ENCODE data around the gene MELTF.

The MELTF gene

GRCh38 chr3:196976941-196977340 is 52.7 kb downstream of the MELTF start (continued):
- no peak for TF ChIP-seq TCF4 (CRISPR knock-in tag; IDR thresholded peaks at IDR 0.05; ENCODE audit: borderline replicate concordance)
- TF ChIP-seq ZNF565 (CRISPR knock-in tag; conservative IDR thresholded peaks at IDR 0.05; ENCODE audit: low read depth) = no peak
- no peak for TF ChIP-seq ZNF70 (CRISPR knock-in tag; IDR thresholded peaks at IDR 0.05)
- TF ChIP-seq CREB5 (CRISPR knock-in tag; IDR thresholded peaks at IDR 0.05; ENCODE audit: low read depth) = no peak

- no peak for ATAC-seq
- no peak for TF ChIP-seq CSDC2 (CRISPR knock-in tag; IDR thresholded peaks at IDR 0.05)
- no peak for TF ChIP-seq TOX (CRISPR knock-in tag; IDR thresholded peaks at IDR 0.05; ENCODE audit: borderline replicate concordance)
- TF ChIP-seq OSR1 (CRISPR knock-in tag; IDR thresholded peaks at IDR 0.05) = no peak
- no peak for TF ChIP-seq TCF4 (CRISPR knock-in tag; IDR thresholded peaks at IDR 0.05; ENCODE audit: borderline replicate concordance)
These were observed 54.3 kb downstream of the MELTF start for GRCh38 chr3:196975349-196975748.

- no peak for ATAC-seq
- no peak for TF ChIP-seq ZFP3 (CRISPR knock-in tag; IDR thresholded peaks at IDR 0.05)
- no peak for TF ChIP-seq POU6F1 (CRISPR knock-in tag; IDR thresholded peaks at IDR 0.05; ENCODE audit: borderline replicate concordance, low read depth)
- TF ChIP-seq OSR1 (CRISPR knock-in tag; IDR thresholded peaks at IDR 0.05) = no peak
- no peak for TF ChIP-seq ZC3H10 (CRISPR knock-in tag; IDR thresholded peaks at IDR 0.05)
- no peak for TF ChIP-seq ESRRG (CRISPR knock-in tag; IDR thresholded peaks at IDR 0.05)
- TF ChIP-seq ZNF565 (CRISPR knock-in tag; conservative IDR thresholded peaks at IDR 0.05; ENCODE audit: low read depth) = no peak
- no peak for TF ChIP-seq ZNF70 (CRISPR knock-in tag; IDR thresholded peaks at IDR 0.05)
These were observed 55.0 kb downstream of the MELTF start for GRCh38 chr3:196974661-196975060.

- TF ChIP-seq ZNF8 (CRISPR knock-in tag; IDR thresholded peaks at IDR 0.05) = peak; percentile 98
- no peak for TF ChIP-seq RARB (CRISPR knock-in tag; IDR thresholded peaks at IDR 0.05)
- TF ChIP-seq POU6F1 (CRISPR knock-in tag; IDR thresholded peaks at IDR 0.05; ENCODE audit: borderline replicate concordance, low read depth) = no peak
- no peak for TF ChIP-seq TCF4 (CRISPR knock-in tag; IDR thresholded peaks at IDR 0.05; ENCODE audit: borderline replicate concordance)
- TF ChIP-seq ZNF70 (CRISPR knock-in tag; IDR thresholded peaks at IDR 0.05) = no peak
- no peak for TF ChIP-seq GLIS3 (CRISPR knock-in tag; IDR thresholded peaks at IDR 0.05)
- TF ChIP-seq CSDC2 (CRISPR knock-in tag; IDR thresholded peaks at IDR 0.05) = no peak
- no peak for ATAC-seq
These were observed 58.4 kb downstream of the MELTF start for GRCh38 chr3:196971094-196971698.

- ATAC-seq = no peak
- TF ChIP-seq BACH2 (CRISPR knock-in tag; IDR thresholded peaks at IDR 0.05; ENCODE audit: borderline replicate concordance) (no peak), ESRRG (CRISPR knock-in tag; IDR thresholded peaks at IDR 0.05) (no peak), SNAI2 (CRISPR knock-in tag; IDR thresholded peaks at IDR 0.05) (no peak), POU6F1 (CRISPR knock-in tag; IDR thresholded peaks at IDR 0.05; ENCODE audit: borderline replicate concordance, low read depth) (no peak), ISL1 (CRISPR knock-in tag; IDR thresholded peaks at IDR 0.05) (no peak), GLIS3 (CRISPR knock-in tag; IDR thresholded peaks at IDR 0.05) (no peak), ZFP30 (CRISPR knock-in tag; IDR thresholded peaks at IDR 0.05) (no peak), ARNTL (CRISPR knock-in tag; IDR thresholded peaks at IDR 0.05; ENCODE audit: borderline replicate concordance, low read depth) (no peak), TOX (CRISPR knock-in tag; IDR thresholded peaks at IDR 0.05; ENCODE audit: borderline replicate concordance) (no peak), ZFP3 (CRISPR knock-in tag; IDR thresholded peaks at IDR 0.05) (no peak), RARB (CRISPR knock-in tag; IDR thresholded peaks at IDR 0.05) (no peak), ZC3H10 (CRISPR knock-in tag; IDR thresholded peaks at IDR 0.05) (no peak)
These were observed 59.0 kb downstream of the MELTF start for GRCh38 chr3:196970547-196971093.
